Endodermal cell (in vitro differentiated cells): ENCODE data around the gene MMD2. TPM values are rescaled to one million over a fixed set of nuclear protein-coding genes. Genes with fewer than 3 reads are reported as not detected.
A peak's percentile ranks its signal among the peaks of the same experiment; 100 is the strongest.

ENCODE experiments used
- DNase-seq: peaks from one replicate; pipeline ENCODE4 v3.0.0-alpha.2; 2017
- H3K27ac ChIP-seq: 2 replicates; pipeline ENCODE4 v1.5.1; 2013; ENCODE audit warnings: mild to moderate bottlenecking, low read depth, low read length, moderate library complexity
- H3K27me3 ChIP-seq: 2 replicates; pipeline ENCODE4 v1.6.1; 2013; ENCODE audit warnings: mild to moderate bottlenecking, low read length, moderate library complexity; ENCODE audit not compliant: insufficient read depth, control insufficient read depth, poor library complexity, severe bottlenecking
- H3K36me3 ChIP-seq: 2 replicates; pipeline ENCODE4 v1.7.0; 2013; ENCODE audit warnings: mild to moderate bottlenecking, low read length, moderate library complexity; ENCODE audit not compliant: control insufficient read depth, insufficient read depth
- H3K4me1 ChIP-seq: one replicate; pipeline ENCODE4 v1.7.0; 2013; ENCODE audit warnings: low read length; ENCODE audit not compliant: control insufficient read depth, insufficient read depth
- H3K4me3 ChIP-seq: 2 replicates; pipeline ENCODE4 v1.5.1; 2013; ENCODE audit warnings: mild to moderate bottlenecking, low read length, moderate library complexity
- H3K9ac ChIP-seq: 2 replicates; pipeline ENCODE4 v1.6.1; 2013; ENCODE audit warnings: mild to moderate bottlenecking, low read length, moderate library complexity; ENCODE audit not compliant: poor library complexity, severe bottlenecking; ENCODE audit errors: extremely low read depth
- H3K9me3 ChIP-seq: 2 replicates; pipeline ENCODE4 v1.6.1; 2013; ENCODE audit warnings: mild to moderate bottlenecking, low read length, moderate library complexity; ENCODE audit not compliant: control insufficient read depth
- H3K27ac Mint-ChIP-seq: 2 replicates; pipeline ENCODE4 v1.8.0; 2020; ENCODE audit warnings: mixed read lengths
- H3K27me3 Mint-ChIP-seq: 2 replicates; pipeline ENCODE4 v1.8.0; 2021; ENCODE audit warnings: mild to moderate bottlenecking, mixed read lengths; ENCODE audit not compliant: insufficient read depth
- H3K36me3 Mint-ChIP-seq: 2 replicates; pipeline ENCODE4 v1.8.0; 2020; ENCODE audit warnings: low read depth, mixed read lengths
- H3K4me1 Mint-ChIP-seq: 2 replicates; pipeline ENCODE4 v1.8.0; 2020; ENCODE audit warnings: mixed read lengths
- H3K4me3 Mint-ChIP-seq: 2 replicates; pipeline ENCODE4 v1.8.0; 2020; ENCODE audit warnings: mild to moderate bottlenecking, moderate library complexity, mixed read lengths
- H3K9me3 Mint-ChIP-seq: 2 replicates; pipeline ENCODE4 v1.8.0; 2020; ENCODE audit warnings: mild to moderate bottlenecking, mixed read lengths
- CTCF ChIP-seq: fragments of 200-600 bp; sonication (generic); conservative IDR thresholded peaks from 2 replicates; pipeline ENCODE4 v1.5.0; 2021; ENCODE audit warnings: antibody characterized with exemption, mild to moderate bottlenecking
- WGBS, 2 experiments: methylation state at CpG; one replicate each; pipeline versions ENCODE4 v1.1.5 to v1.1.7; 2013; ENCODE audit warnings: missing lambda C conversion rate in 2 of 2, mixed read lengths in 1 of 2; ENCODE audit not compliant: insufficient coverage in 1 of 2, insufficient read length in 1 of 2; 5-methylcytosine and 5-hydroxymethylcytosine counted together
- total RNA-seq, 2 donors: library from RNA; stranded (reverse); fragmentation: NEBNext Ultra II Directional in 1 of 2; extraction: Animal tissue kit (Norgen Biotek cat#: 25700) in 1 of 2; gene quantifications; 2 replicates in 1 of 2; 3 replicates in 1 of 2; pipeline ENCODE4 v1.2.1, GENCODE V29; 2021

Gene MMD2
- total RNA-seq, 2 donors from 2014 or later, result 0.15 TPM; not detected in 1

GRCh38 chr7:4959893-4960292 is 906 bp upstream of the MMD2 start:
- no peak overlapping the region for H3K4me3 Mint-ChIP-seq
- no peak overlapping the region for H3K4me3 ChIP-seq
- H3K27ac Mint-ChIP-seq, result no peak overlapping the region
- H3K4me1 ChIP-seq, result peaks cover 5% of the 10 kb centered on the region
- no CpG with 5 or more reads among the region's 4 CpGs for WGBS, 2 experiments
- TF ChIP-seq CTCF, result no peak
- H3K9me3 ChIP-seq, result no peaks in the 10 kb centered on the region
- H3K36me3 ChIP-seq, result no peaks in the 10 kb centered on the region
- H3K27ac ChIP-seq, result no peak overlapping the region
- H3K4me1 Mint-ChIP-seq, result peaks cover 4% of the 10 kb centered on the region
- no peaks in the 10 kb centered on the region for H3K36me3 Mint-ChIP-seq
- H3K27me3 Mint-ChIP-seq, result peaks cover 45% of the 10 kb centered on the region
- H3K9ac ChIP-seq, result no peak overlapping the region
- DNase-seq, result no peak
- H3K27me3 ChIP-seq, result peaks cover 35% of the 10 kb centered on the region
- no peaks in the 10 kb centered on the region for H3K9me3 Mint-ChIP-seq

- Histone ChIP-seq H3K9ac (no peak overlapping the region), H3K27me3 (peaks cover 40% of the 10 kb centered on the region), H3K36me3 (no peaks in the 10 kb centered on the region), H3K27ac (no peak overlapping the region), H3K9me3 (no peaks in the 10 kb centered on the region), H3K4me3 (no peak overlapping the region), H3K4me1 (peaks cover 5% of the 10 kb centered on the region)
- no peak for TF ChIP-seq CTCF
- H3K27me3 Mint-ChIP-seq, result peaks cover 48% of the 10 kb centered on the region
- peaks cover 4% of the 10 kb centered on the region for H3K4me1 Mint-ChIP-seq
- H3K4me3 Mint-ChIP-seq, result no peak overlapping the region
- no peaks in the 10 kb centered on the region for H3K36me3 Mint-ChIP-seq
- WGBS, 2 experiments, result 4% methylated on average over 9 of the region's 21 CpGs; no CpG with 5 or more reads in 1 of the 2 experiments
- DNase-seq, result no peak
- H3K27ac Mint-ChIP-seq, result no peak overlapping the region
- H3K9me3 Mint-ChIP-seq, result no peaks in the 10 kb centered on the region
Measured at GRCh38 chr7:4959306-4959705, 319 bp upstream of the MMD2 start.

- DNase-seq, result no peak
- TF ChIP-seq CTCF, result no peak
- Histone ChIP-seq H3K27me3 (peaks cover 40% of the 10 kb centered on the region), H3K36me3 (no peaks in the 10 kb centered on the region), H3K4me1 (peaks cover 5% of the 10 kb centered on the region), H3K9me3 (no peaks in the 10 kb centered on the region), H3K9ac (no peak overlapping the region), H3K27ac (no peak overlapping the region), H3K4me3 (peak overlapping the region; percentile 56)
- peak overlapping the region; percentile 58 for H3K4me3 Mint-ChIP-seq
- 25 to 44% methylated on average over 9 to 13 of the region's 13 CpGs for WGBS, 2 experiments
- no peaks in the 10 kb centered on the region for H3K9me3 Mint-ChIP-seq
- peaks cover 4% of the 10 kb centered on the region for H3K4me1 Mint-ChIP-seq
- no peak overlapping the region for H3K27ac Mint-ChIP-seq
- H3K36me3 Mint-ChIP-seq, result no peaks in the 10 kb centered on the region
- H3K27me3 Mint-ChIP-seq, result peaks cover 54% of the 10 kb centered on the region
Measured at GRCh38 chr7:4957847-4958476, 1.0 kb downstream of the MMD2 start.
